SK-N-SH (cell line): ENCODE results near the gene FASLG. TPM values are rescaled to one million over a fixed set of nuclear protein-coding genes. Genes with fewer than 3 reads are reported as not detected.

Experiments used
- CTCF ChIA-PET: fragments of 300-600, 350-600 bp; formaldehyde crosslinking; extraction: SDS; loops from one replicate; lab custom pipeline; 2021; lab: Yijun Ruan, JAX
- POLR2A ChIA-PET: fragments of 350-600 bp; sonication (Branson Sonifier 250); formaldehyde crosslinking; extraction: SDS; loops from one replicate; lab custom pipeline; 2020; ENCODE audit warnings: antibody characterized with exemption, inconsistent platforms; lab: Yijun Ruan, JAX
- DNase-seq: peaks from one replicate; pipeline ENCODE4 v3.0.0; 2012
- H2AFZ ChIP-seq: fragments of 200-600 bp; sonication (generic); 2 replicates; pipeline ENCODE4 v1.8.1; 2016; ENCODE audit warnings: antibody characterized with exemption, mild to moderate bottlenecking, low read depth
- H3F3A ChIP-seq: fragments of 200-600 bp; sonication (generic); replicated peaks from 2 replicates; pipeline ENCODE3; 2016; ENCODE audit warnings: antibody characterized with exemption, mild to moderate bottlenecking; ENCODE audit not compliant: insufficient read depth
- H3K27ac ChIP-seq, 2 experiments: fragments of 200-500 bp in 1 of 2; fragments of 200-600 bp in 1 of 2; sonication (Bioruptor generic) in 1 of 2; sonication (generic), shearing (Covaris generic) in 1 of 2; 2 replicates each; pipeline versions ENCODE4 v1.5.1 to v1.6.1; 2014 to 2016; ENCODE audit warnings: low read depth in 2 of 2, inconsistent platforms in 1 of 2, low read length in 1 of 2, mild to moderate bottlenecking in 1 of 2, mixed read lengths in 1 of 2
- H3K27me3 ChIP-seq: fragments of 200-600 bp; sonication (generic), shearing (Covaris generic); 2 replicates; pipeline ENCODE4 v1.6.1; 2016; ENCODE audit warnings: mixed run types; ENCODE audit not compliant: insufficient read depth
- H3K36me3 ChIP-seq, 2 experiments: fragments of 200-500 bp in 1 of 2; fragments of 200-600 bp in 1 of 2; sonication (Bioruptor generic) in 1 of 2; sonication (generic) in 1 of 2; replicated peaks in 1 of 2; 2 replicates each; pipeline versions ENCODE3 to v1.5.1; 2014 to 2016; ENCODE audit warnings: low read length in 1 of 2, mild to moderate bottlenecking in 1 of 2; ENCODE audit not compliant: insufficient read depth in 2 of 2, control insufficient read depth in 1 of 2
- H3K4me1 ChIP-seq, 2 experiments: fragments of 200-500 bp in 1 of 2; fragments of 200-600 bp in 1 of 2; sonication (Bioruptor generic) in 1 of 2; sonication (generic), shearing (Covaris generic) in 1 of 2; 2 replicates each; pipeline versions ENCODE4 v1.5.1 to v1.6.1; 2014 to 2016; ENCODE audit warnings: low read depth in 1 of 2, low read length in 1 of 2, mixed run types in 1 of 2; ENCODE audit not compliant: insufficient read depth in 2 of 2, control insufficient read depth in 1 of 2
- H3K4me2 ChIP-seq: fragments of 200-600 bp; sonication (generic), shearing (Covaris generic); 2 replicates; pipeline ENCODE4 v1.6.1; 2017; ENCODE audit warnings: mixed run types
- H3K4me3 ChIP-seq, 2 experiments: fragments of 200-500 bp in 1 of 2; fragments of 200-600 bp in 1 of 2; sonication (Bioruptor generic) in 1 of 2; sonication (generic), shearing (Covaris generic) in 1 of 2; 2 replicates each; pipeline versions ENCODE4 v1.5.1 to v1.8.1; 2014 to 2016; ENCODE audit warnings: low read depth in 2 of 2, inconsistent platforms in 1 of 2, low read length in 1 of 2, mild to moderate bottlenecking in 1 of 2, mixed read lengths in 1 of 2, moderate library complexity in 1 of 2
- H3K79me2 ChIP-seq: fragments of 200-600 bp; sonication (generic); 2 replicates; pipeline ENCODE4 v1.8.1; 2017; ENCODE audit warnings: mild to moderate bottlenecking; ENCODE audit not compliant: insufficient read depth
- H3K9ac ChIP-seq: fragments of 200-600 bp; sonication (generic); 2 replicates; pipeline ENCODE4 v1.6.1; 2017; ENCODE audit warnings: mixed run types
- H3K9me2 ChIP-seq: fragments of 200-600 bp; sonication (generic); 2 replicates; pipeline ENCODE4 v1.6.1; 2017; ENCODE audit warnings: mixed run types
- H3K9me3 ChIP-seq: fragments of 200-600 bp; sonication (generic); 2 replicates; pipeline ENCODE4 v1.6.1; 2017; ENCODE audit warnings: mixed run types, mild to moderate bottlenecking, moderate library complexity
- H4K20me1 ChIP-seq: fragments of 200-600 bp; sonication (generic); 2 replicates; pipeline ENCODE4 v1.6.1; 2017; ENCODE audit warnings: mild to moderate bottlenecking, mixed run types; ENCODE audit not compliant: insufficient read depth
- CHD2 ChIP-seq: fragments of 150-350 bp; IDR thresholded peaks from 2 replicates; pipeline ENCODE4 v1.6.1; 2018; ENCODE audit warnings: low read length; ENCODE audit not compliant: partially characterized antibody
- ELF1 ChIP-seq: IDR thresholded peaks from 2 replicates; pipeline ENCODE4 v1.4.0; 2012
- EP300 ChIP-seq, 2 experiments: IDR thresholded peaks; 2 replicates each; pipeline versions ENCODE4 v1.4.0 to v1.6.1; 2012; ENCODE audit warnings: borderline replicate concordance in 1 of 2, low read depth in 1 of 2, low read length in 1 of 2
- EZH2phosphoT487 ChIP-seq: fragments of 200-600 bp; sonication (generic); IDR thresholded peaks from 2 replicates; pipeline ENCODE4 v1.6.1; 2017; ENCODE audit warnings: low read depth, mixed run types, mild to moderate bottlenecking, antibody characterized with exemption, moderate library complexity, borderline replicate concordance
- FOSL2 ChIP-seq: IDR thresholded peaks from 2 replicates; pipeline ENCODE4 v1.4.0; 2012; ENCODE audit warnings: low read depth, mild to moderate bottlenecking, moderate library complexity, borderline replicate concordance
- FOXJ3 ChIP-seq: sonication (generic); formaldehyde crosslinking; IDR thresholded peaks from 2 replicates; pipeline ENCODE4 v1.5.1; 2020; ENCODE audit warnings: mild to moderate bottlenecking, missing genetic modification reagents
- GABPA ChIP-seq: IDR thresholded peaks from 2 replicates; pipeline ENCODE4 v1.4.0; 2012; ENCODE audit warnings: low read depth, mild to moderate bottlenecking
- GATA2 ChIP-seq: sonication (generic); formaldehyde crosslinking; IDR thresholded peaks from 2 replicates; pipeline ENCODE4 v1.5.0; 2020; ENCODE audit warnings: mild to moderate bottlenecking, missing genetic modification reagents
- MXI1 ChIP-seq: IDR thresholded peaks from 2 replicates; pipeline ENCODE4 v1.6.1; 2012; ENCODE audit warnings: mild to moderate bottlenecking, low read depth, low read length, improper control_type of control experiment
- NRF1 ChIP-seq: IDR thresholded peaks from 2 replicates; pipeline ENCODE4 v1.6.1; 2012; ENCODE audit warnings: low read depth, mild to moderate bottlenecking, low read length
- RFX5 ChIP-seq: IDR thresholded peaks from 2 replicates; pipeline ENCODE4 v1.6.1; 2012; ENCODE audit warnings: mild to moderate bottlenecking, improper control_type of control experiment, low read length
- RXRA ChIP-seq: IDR thresholded peaks from 2 replicates; pipeline ENCODE4 v1.4.0; 2012; ENCODE audit warnings: low read depth, mild to moderate bottlenecking, borderline replicate concordance
- TEAD4 ChIP-seq: IDR thresholded peaks from 2 replicates; pipeline ENCODE4 v1.4.0; 2012; ENCODE audit warnings: mild to moderate bottlenecking, borderline replicate concordance; ENCODE audit not compliant: insufficient read depth
- WGBS: methylation state at CpG from one replicate; pipeline ENCODE4 v1.1.6; 2017; ENCODE audit warnings: low lambda C conversion rate; 5-methylcytosine and 5-hydroxymethylcytosine counted together
- polyA plus RNA-seq, 3 experiments: library from polyadenylated mRNA; depleted of rRNA; stranded (reverse); fragments of >200 nt; gene quantifications; 2 replicates each; pipeline ENCODE4 v1.2.3, GENCODE V29; 2012
- TF ChIP-seq, protein P1 (sequence below): IDR thresholded peaks from 2 replicates; pipeline ENCODE4 v1.6.1; 2012; ENCODE audit warnings: mild to moderate bottlenecking, low read depth, low read length, moderate library complexity
- TF ChIP-seq, protein P2 (sequence below): IDR thresholded peaks from 2 replicates; pipeline ENCODE4; 2012
- TF ChIP-seq, protein P3 (sequence below): IDR thresholded peaks from 2 replicates; pipeline ENCODE4 v1.4.0; 2012; ENCODE audit warnings: low read depth, borderline replicate concordance
- TF ChIP-seq, protein P4 (sequence below): IDR thresholded peaks from 2 replicates; pipeline ENCODE4 v1.4.0; 2012; ENCODE audit warnings: low read depth
- TF ChIP-seq, protein P5 (sequence below): fragments of 200-600 bp; sonication (generic); IDR thresholded peaks from 2 replicates; pipeline ENCODE4 v1.6.1; 2017; ENCODE audit warnings: antibody characterized with exemption, mild to moderate bottlenecking, moderate library complexity

The FASLG gene
- polyA plus RNA-seq, 1 of the 3 experiments (the other 2 are of a cell fraction), result not detected

DNA sequence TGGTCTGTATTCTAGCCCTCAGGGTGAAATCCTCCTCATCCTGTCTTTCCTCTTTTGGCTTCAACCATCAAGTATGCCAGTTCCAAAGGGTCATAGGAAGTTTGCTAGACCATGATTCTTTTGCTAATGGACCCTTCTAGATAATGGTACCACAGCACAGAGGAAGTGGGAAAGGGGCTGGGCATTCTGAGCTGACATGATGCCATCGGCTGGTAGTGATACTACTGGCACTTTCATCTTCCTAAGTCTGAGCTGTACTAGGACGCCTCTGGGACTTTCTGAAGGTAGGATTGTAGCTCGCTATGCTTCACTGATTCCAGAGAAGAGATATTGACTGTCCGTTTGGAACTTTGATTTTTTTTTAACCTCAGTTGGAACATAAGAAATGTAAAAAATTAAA is 11.4 kb downstream of the FASLG start:
- no peak overlapping the region for H3K4me2 ChIP-seq
- POLR2A ChIA-PET, result no interaction called here
- H3K4me3 ChIP-seq, result no peak overlapping the region
- no peaks in the 10 kb centered on the region for H3K79me2 ChIP-seq
- H3K9me2 ChIP-seq, result no peaks in the 10 kb centered on the region
- H3K27me3 ChIP-seq, result no peaks in the 10 kb centered on the region
- no peak for DNase-seq
- no peak overlapping the region for H2AFZ ChIP-seq
- no peaks in the 10 kb centered on the region for H4K20me1 ChIP-seq
- TF ChIP-seq EP300 (IDR thresholded peaks at IDR 0.05; ENCODE audit: borderline replicate concordance in 1 of 2, low read depth in 1 of 2, low read length in 1 of 2), result no peak
- TF ChIP-seq GATA2 (CRISPR knock-in tag), result no peak
- no peak for TF ChIP-seq RXRA
- TF ChIP-seq, protein P1, sequence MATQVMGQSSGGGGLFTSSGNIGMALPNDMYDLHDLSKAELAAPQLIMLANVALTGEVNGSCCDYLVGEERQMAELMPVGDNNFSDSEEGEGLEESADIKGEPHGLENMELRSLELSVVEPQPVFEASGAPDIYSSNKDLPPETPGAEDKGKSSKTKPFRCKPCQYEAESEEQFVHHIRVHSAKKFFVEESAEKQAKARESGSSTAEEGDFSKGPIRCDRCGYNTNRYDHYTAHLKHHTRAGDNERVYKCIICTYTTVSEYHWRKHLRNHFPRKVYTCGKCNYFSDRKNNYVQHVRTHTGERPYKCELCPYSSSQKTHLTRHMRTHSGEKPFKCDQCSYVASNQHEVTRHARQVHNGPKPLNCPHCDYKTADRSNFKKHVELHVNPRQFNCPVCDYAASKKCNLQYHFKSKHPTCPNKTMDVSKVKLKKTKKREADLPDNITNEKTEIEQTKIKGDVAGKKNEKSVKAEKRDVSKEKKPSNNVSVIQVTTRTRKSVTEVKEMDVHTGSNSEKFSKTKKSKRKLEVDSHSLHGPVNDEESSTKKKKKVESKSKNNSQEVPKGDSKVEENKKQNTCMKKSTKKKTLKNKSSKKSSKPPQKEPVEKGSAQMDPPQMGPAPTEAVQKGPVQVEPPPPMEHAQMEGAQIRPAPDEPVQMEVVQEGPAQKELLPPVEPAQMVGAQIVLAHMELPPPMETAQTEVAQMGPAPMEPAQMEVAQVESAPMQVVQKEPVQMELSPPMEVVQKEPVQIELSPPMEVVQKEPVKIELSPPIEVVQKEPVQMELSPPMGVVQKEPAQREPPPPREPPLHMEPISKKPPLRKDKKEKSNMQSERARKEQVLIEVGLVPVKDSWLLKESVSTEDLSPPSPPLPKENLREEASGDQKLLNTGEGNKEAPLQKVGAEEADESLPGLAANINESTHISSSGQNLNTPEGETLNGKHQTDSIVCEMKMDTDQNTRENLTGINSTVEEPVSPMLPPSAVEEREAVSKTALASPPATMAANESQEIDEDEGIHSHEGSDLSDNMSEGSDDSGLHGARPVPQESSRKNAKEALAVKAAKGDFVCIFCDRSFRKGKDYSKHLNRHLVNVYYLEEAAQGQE, result no peak
- no peak for TF ChIP-seq MXI1
- no peak for TF ChIP-seq FOXJ3 (CRISPR knock-in tag)
- no peak for TF ChIP-seq TEAD4
- TF ChIP-seq, protein P2, sequence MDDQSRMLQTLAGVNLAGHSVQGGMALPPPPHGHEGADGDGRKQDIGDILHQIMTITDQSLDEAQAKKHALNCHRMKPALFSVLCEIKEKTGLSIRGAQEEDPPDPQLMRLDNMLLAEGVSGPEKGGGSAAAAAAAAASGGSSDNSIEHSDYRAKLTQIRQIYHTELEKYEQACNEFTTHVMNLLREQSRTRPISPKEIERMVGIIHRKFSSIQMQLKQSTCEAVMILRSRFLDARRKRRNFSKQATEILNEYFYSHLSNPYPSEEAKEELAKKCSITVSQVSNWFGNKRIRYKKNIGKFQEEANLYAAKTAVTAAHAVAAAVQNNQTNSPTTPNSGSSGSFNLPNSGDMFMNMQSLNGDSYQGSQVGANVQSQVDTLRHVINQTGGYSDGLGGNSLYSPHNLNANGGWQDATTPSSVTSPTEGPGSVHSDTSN, result no peak
- TF ChIP-seq, protein P3, sequence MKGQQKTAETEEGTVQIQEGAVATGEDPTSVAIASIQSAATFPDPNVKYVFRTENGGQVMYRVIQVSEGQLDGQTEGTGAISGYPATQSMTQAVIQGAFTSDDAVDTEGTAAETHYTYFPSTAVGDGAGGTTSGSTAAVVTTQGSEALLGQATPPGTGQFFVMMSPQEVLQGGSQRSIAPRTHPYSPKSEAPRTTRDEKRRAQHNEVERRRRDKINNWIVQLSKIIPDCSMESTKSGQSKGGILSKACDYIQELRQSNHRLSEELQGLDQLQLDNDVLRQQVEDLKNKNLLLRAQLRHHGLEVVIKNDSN, result no peak
- TF ChIP-seq CHD2, result no peak
- TF ChIP-seq RFX5, result no peak
- TF ChIP-seq, all 33 proteins: peak for 0
- Histone ChIP-seq H3K9me3 (no peaks in the 10 kb centered on the region), H3K9ac (no peak overlapping the region), H3F3A (no peaks in the 10 kb centered on the region), H3K27ac (no peak overlapping the region), H3K4me1 (peaks cover 0 to 4% of the 10 kb centered on the region in 2 experiments; a peak in 2 of 4 replicates), H3K36me3 (no peaks in the 10 kb centered on the region)
- 56% methylated on average over 4 of the region's 4 CpGs for WGBS
- CTCF ChIA-PET, result interaction anchor here (1.0 to 1.2 kb wide), 2 partner anchors 10 to 220 kb away, joined by 3 to 4 read pairs; no protein-coding TSS in a partner anchor

GRCh38 chr1:172670791-172671190 is 11.9 kb downstream of the FASLG start:
- ChIA-PET CTCF (interaction anchor here (1.0 to 1.2 kb wide), 2 partner anchors 10 to 220 kb away, joined by 3 to 4 read pairs; no protein-coding TSS in a partner anchor), POLR2A (no interaction called here)
- H4K20me1 ChIP-seq, result no peaks in the 10 kb centered on the region
- H3F3A ChIP-seq, result no peaks in the 10 kb centered on the region
- no peaks in the 10 kb centered on the region for H3K9me2 ChIP-seq
- no peaks in the 10 kb centered on the region for H3K9me3 ChIP-seq
- no peak overlapping the region for H3K4me2 ChIP-seq
- no peaks in the 10 kb centered on the region for H3K27me3 ChIP-seq
- TF ChIP-seq MXI1 (no peak), GABPA (no peak), ELF1 (no peak), FOXJ3 (CRISPR knock-in tag) (no peak), EZH2phosphoT487 (no peak), FOSL2 (no peak), NRF1 (no peak)
- TF ChIP-seq, protein P4, sequence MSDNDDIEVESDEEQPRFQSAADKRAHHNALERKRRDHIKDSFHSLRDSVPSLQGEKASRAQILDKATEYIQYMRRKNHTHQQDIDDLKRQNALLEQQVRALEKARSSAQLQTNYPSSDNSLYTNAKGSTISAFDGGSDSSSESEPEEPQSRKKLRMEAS, result no peak
- TF ChIP-seq, protein P5, sequence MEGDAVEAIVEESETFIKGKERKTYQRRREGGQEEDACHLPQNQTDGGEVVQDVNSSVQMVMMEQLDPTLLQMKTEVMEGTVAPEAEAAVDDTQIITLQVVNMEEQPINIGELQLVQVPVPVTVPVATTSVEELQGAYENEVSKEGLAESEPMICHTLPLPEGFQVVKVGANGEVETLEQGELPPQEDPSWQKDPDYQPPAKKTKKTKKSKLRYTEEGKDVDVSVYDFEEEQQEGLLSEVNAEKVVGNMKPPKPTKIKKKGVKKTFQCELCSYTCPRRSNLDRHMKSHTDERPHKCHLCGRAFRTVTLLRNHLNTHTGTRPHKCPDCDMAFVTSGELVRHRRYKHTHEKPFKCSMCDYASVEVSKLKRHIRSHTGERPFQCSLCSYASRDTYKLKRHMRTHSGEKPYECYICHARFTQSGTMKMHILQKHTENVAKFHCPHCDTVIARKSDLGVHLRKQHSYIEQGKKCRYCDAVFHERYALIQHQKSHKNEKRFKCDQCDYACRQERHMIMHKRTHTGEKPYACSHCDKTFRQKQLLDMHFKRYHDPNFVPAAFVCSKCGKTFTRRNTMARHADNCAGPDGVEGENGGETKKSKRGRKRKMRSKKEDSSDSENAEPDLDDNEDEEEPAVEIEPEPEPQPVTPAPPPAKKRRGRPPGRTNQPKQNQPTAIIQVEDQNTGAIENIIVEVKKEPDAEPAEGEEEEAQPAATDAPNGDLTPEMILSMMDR, result no peak
- TF ChIP-seq, protein P2, result no peak
- no peak overlapping the region for H3K27ac ChIP-seq
- H3K4me1 ChIP-seq, result peaks cover 0 to 7% of the 10 kb centered on the region in 2 experiments; a peak in 2 of 4 replicates
- no peak overlapping the region for H3K4me3 ChIP-seq
- WGBS, result 69% methylated on average over 4 of the region's 4 CpGs
- no peak overlapping the region for H3K9ac ChIP-seq
- H3K36me3 ChIP-seq, result no peaks in the 10 kb centered on the region
- DNase-seq, result no peak
- no peak overlapping the region for H2AFZ ChIP-seq
- H3K79me2 ChIP-seq, result no peaks in the 10 kb centered on the region
